Caco-2 (cell line): ENCODE measurements around the gene PIP5KL1. TPM values are rescaled to one million over a fixed set of nuclear protein-coding genes. Genes with fewer than 3 reads are reported as not detected.
A peak's percentile ranks its signal among the peaks of the same experiment; 100 is the strongest.

Experiments used
- BruUV-seq: library from RNA; stranded (reverse); fragments of 400-500 nt; replicated peaks from 2 replicates; lab custom pipeline; 2021; lab: Mats Ljungman, UMichigan
- CTCF ChIA-PET: fragments of 300-600 bp; sonication (Branson Sonifier 250); formaldehyde crosslinking; loops from one replicate; lab custom pipeline; 2022; ENCODE audit warnings: antibody characterized with exemption; lab: Charles Lee
- POLR2A ChIA-PET: fragments of 300-600 bp; sonication (Branson Sonifier 250); formaldehyde crosslinking; loops from one replicate; lab custom pipeline; 2022; ENCODE audit warnings: antibody characterized with exemption; lab: Charles Lee
- DNase-seq, 2 experiments: peaks; one replicate each; pipeline versions ENCODE4 v3.0.0 to v3.0.0-alpha.2; 2020 to 2022
- H3K27me3 ChIP-seq: replicated peaks from 2 replicates; pipeline ENCODE4 v1.6.0; 2011; ENCODE audit warnings: low read length; ENCODE audit not compliant: control insufficient read depth, insufficient read depth
- H3K36me3 ChIP-seq: 2 replicates; pipeline ENCODE4 v1.5.1; 2011; ENCODE audit warnings: low read length; ENCODE audit not compliant: control insufficient read depth, insufficient read depth
- H3K4me1 ChIP-seq: fragments of 250-450 bp; sonication (Bioruptor Pico); 2 replicates; pipeline ENCODE4 v1.5.1; 2020; ENCODE audit warnings: mild to moderate bottlenecking
- H3K4me3 ChIP-seq: 2 replicates; pipeline ENCODE4 v1.5.1; 2011; ENCODE audit warnings: low read depth, mild to moderate bottlenecking, control low read depth, low read length
- H3K9me3 ChIP-seq: fragments of 250-450 bp; sonication (Bioruptor Pico); 2 replicates; pipeline ENCODE4 v1.5.1; 2020; ENCODE audit warnings: mild to moderate bottlenecking, moderate library complexity
- H3K27ac Mint-ChIP-seq: one replicate; pipeline ENCODE4 v1.8.0; 2022; ENCODE audit warnings: mixed read lengths; ENCODE audit not compliant: unreplicated experiment
- H3K27me3 Mint-ChIP-seq: one replicate; pipeline ENCODE4 v1.8.0; 2022; ENCODE audit warnings: mixed read lengths; ENCODE audit not compliant: insufficient read depth, unreplicated experiment
- H3K36me3 Mint-ChIP-seq: one replicate; pipeline ENCODE4 v1.8.0; 2022; ENCODE audit warnings: mild to moderate bottlenecking, mixed read lengths; ENCODE audit not compliant: insufficient read depth, unreplicated experiment
- H3K4me1 Mint-ChIP-seq: one replicate; pipeline ENCODE4 v1.8.0; 2022; ENCODE audit warnings: low read depth, mixed read lengths; ENCODE audit not compliant: unreplicated experiment
- H3K4me3 Mint-ChIP-seq: one replicate; pipeline ENCODE4 v1.8.0; 2022; ENCODE audit warnings: mild to moderate bottlenecking, moderate library complexity, mixed read lengths; ENCODE audit not compliant: unreplicated experiment
- H3K9me3 Mint-ChIP-seq: one replicate; pipeline ENCODE4 v1.8.0; 2022; ENCODE audit warnings: mixed read lengths; ENCODE audit not compliant: unreplicated experiment
- intact Hi-C: fragments of 100-400 bp; cut with micrococcal nuclease; formaldehyde crosslinking; loops from one replicate; pipeline ENCODE4 v1.10.0; 2022; ENCODE audit not compliant: unreplicated experiment
- total RNA-seq: library from RNA; stranded (reverse); gene quantifications from 2 replicates; pipeline ENCODE4 v1.2.3, GENCODE V29; 2022
- TF ChIP-seq, protein P1 (sequence below), 2 experiments: fragments of 200-600 bp in 1 of 2; IDR thresholded peaks; 1 replicate in 1 of 2; 2 replicates in 1 of 2; pipeline versions ENCODE4 v1.5.1 to v1.8.0; 2011 to 2022; ENCODE audit warnings: antibody characterized with exemption in 1 of 2, control low read depth in 1 of 2, inconsistent platforms in 1 of 2, low read depth in 1 of 2, low read length in 1 of 2, mild to moderate bottlenecking in 1 of 2, moderate library complexity in 1 of 2; ENCODE audit not compliant: insufficient read depth in 1 of 2, severe bottlenecking in 1 of 2, unreplicated experiment in 1 of 2

Gene PIP5KL1
- total RNA-seq, 1 experiment from 2014 or later, result 2.3 TPM

DNA sequence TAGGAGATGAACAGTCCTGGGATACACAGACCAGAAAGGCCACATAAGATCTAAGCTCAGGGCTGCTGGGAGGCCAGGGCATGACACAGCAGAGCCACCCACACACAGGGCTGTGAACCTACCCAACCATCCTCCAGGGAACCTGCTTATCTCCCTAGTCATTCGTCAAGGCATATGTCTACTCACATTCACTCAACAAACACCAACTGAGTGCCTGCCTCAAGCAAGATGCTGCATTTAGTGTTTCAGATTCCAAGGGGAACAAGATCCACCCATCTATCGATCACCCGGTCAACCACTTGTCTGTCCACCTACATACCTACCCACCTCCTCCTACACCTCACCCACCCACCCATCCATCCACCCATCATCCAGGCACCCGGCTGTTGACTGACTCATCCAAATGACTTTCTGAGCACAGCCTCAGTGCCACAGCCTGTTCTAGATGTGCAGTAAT is 5.2 kb upstream of the PIP5KL1 start:
- BruUV-seq, result no TSS peak
- Mint-ChIP-seq H3K9me3 (no peaks in the 10 kb centered on the region), H3K4me1 (peaks cover 15% of the 10 kb centered on the region), H3K27ac (peak overlapping the region; percentile 88), H3K36me3 (peaks cover 81% of the 10 kb centered on the region), H3K27me3 (no peaks in the 10 kb centered on the region), H3K4me3 (peak overlapping the region; percentile 82)
- Histone ChIP-seq H3K36me3 (no peaks in the 10 kb centered on the region), H3K4me3 (no peak overlapping the region), H3K27me3 (no peaks in the 10 kb centered on the region), H3K9me3 (no peaks in the 10 kb centered on the region), H3K4me1 (peaks cover 16% of the 10 kb centered on the region)
- intact Hi-C loops, result no loop called here
- ChIA-PET CTCF (no interaction called here), POLR2A (no interaction called here)
- DNase-seq, result no peak
- TF ChIP-seq, protein P1, sequence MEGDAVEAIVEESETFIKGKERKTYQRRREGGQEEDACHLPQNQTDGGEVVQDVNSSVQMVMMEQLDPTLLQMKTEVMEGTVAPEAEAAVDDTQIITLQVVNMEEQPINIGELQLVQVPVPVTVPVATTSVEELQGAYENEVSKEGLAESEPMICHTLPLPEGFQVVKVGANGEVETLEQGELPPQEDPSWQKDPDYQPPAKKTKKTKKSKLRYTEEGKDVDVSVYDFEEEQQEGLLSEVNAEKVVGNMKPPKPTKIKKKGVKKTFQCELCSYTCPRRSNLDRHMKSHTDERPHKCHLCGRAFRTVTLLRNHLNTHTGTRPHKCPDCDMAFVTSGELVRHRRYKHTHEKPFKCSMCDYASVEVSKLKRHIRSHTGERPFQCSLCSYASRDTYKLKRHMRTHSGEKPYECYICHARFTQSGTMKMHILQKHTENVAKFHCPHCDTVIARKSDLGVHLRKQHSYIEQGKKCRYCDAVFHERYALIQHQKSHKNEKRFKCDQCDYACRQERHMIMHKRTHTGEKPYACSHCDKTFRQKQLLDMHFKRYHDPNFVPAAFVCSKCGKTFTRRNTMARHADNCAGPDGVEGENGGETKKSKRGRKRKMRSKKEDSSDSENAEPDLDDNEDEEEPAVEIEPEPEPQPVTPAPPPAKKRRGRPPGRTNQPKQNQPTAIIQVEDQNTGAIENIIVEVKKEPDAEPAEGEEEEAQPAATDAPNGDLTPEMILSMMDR (IDR thresholded peaks at IDR 0.05; ENCODE audit: insufficient read depth in 1 of 2, low read depth in 1 of 2, low read length in 1 of 2, severe bottlenecking in 1 of 2, unreplicated experiment in 1 of 2), result no peak

DNA sequence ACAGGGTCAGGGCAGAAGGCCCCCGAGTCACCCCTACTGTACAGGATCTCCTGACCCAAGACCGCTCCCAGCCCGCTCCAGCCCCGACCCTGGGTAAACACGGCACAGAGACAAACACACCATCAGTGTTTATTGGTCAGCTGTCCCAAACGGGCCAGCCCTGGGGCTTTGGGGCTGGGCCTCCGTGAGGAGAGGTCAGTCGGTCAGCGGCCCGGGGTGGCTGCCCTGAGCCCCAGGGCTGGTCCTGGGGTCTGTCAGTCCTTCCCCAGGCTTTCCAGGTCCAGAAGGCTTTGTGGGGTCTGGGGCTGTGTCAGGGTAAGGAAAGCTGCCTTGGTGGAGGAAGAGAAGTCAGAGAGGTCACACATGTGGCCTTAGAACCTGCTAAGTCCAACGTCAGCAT is 4.4 kb upstream of the PIP5KL1 start:
- no TSS peak for BruUV-seq
- Mint-ChIP-seq H3K27me3 (no peaks in the 10 kb centered on the region), H3K36me3 (peaks cover 81% of the 10 kb centered on the region), H3K4me1 (peaks cover 15% of the 10 kb centered on the region), H3K9me3 (no peaks in the 10 kb centered on the region), H3K27ac (no peak overlapping the region), H3K4me3 (no peak overlapping the region)
- ChIA-PET POLR2A (interaction anchor here (0.6 kb wide), 2 partner anchors 256 to 383 kb away, joined by 3 to 4 read pairs; partner anchors contain the start of gene CIZ1), CTCF (no interaction called here)
- H3K36me3 ChIP-seq, result no peaks in the 10 kb centered on the region
- no peak for DNase-seq
- H3K9me3 ChIP-seq, result no peaks in the 10 kb centered on the region
- TF ChIP-seq, protein P1 (IDR thresholded peaks at IDR 0.05; ENCODE audit: insufficient read depth in 1 of 2, low read depth in 1 of 2, low read length in 1 of 2, severe bottlenecking in 1 of 2, unreplicated experiment in 1 of 2), result no peak
- H3K27me3 ChIP-seq, result no peaks in the 10 kb centered on the region
- no peak overlapping the region for H3K4me3 ChIP-seq
- intact Hi-C loops, result no loop called here
- peaks cover 20% of the 10 kb centered on the region for H3K4me1 ChIP-seq

DNA sequence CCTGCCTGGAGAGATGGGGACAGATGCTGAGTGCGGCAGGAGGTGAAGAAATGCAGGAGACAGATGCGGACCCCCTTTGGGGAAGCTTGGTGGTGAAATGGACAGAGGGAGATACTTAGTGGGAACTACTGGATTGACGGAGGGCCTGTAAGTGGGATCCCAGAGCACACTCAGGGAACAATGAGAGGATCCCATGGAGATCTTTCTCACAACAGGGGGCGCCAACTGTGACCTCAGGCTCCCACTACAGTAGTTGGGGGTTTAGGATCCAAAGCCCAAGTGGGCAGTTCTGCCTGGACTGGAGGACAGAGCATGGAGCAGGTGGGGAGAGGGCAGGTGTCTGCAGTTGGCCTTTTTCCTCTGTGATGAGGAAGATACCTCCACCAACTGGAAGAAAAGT is 3.7 kb upstream of the PIP5KL1 start:
- TF ChIP-seq, protein P1 (IDR thresholded peaks at IDR 0.05; ENCODE audit: insufficient read depth in 1 of 2, low read depth in 1 of 2, low read length in 1 of 2, severe bottlenecking in 1 of 2, unreplicated experiment in 1 of 2), result no peak
- Mint-ChIP-seq H3K27me3 (no peaks in the 10 kb centered on the region), H3K36me3 (peaks cover 84% of the 10 kb centered on the region), H3K27ac (no peak overlapping the region), H3K9me3 (no peaks in the 10 kb centered on the region), H3K4me3 (no peak overlapping the region), H3K4me1 (peaks cover 15% of the 10 kb centered on the region)
- peaks cover 22% of the 10 kb centered on the region for H3K4me1 ChIP-seq
- no peak for DNase-seq
- H3K9me3 ChIP-seq, result no peaks in the 10 kb centered on the region
- ChIA-PET POLR2A (interaction anchor here (0.6 kb wide), 1 partner anchor 383 kb away, joined by 3 read pairs; no protein-coding TSS in a partner anchor), CTCF (no interaction called here)
- no TSS peak for BruUV-seq
- no peaks in the 10 kb centered on the region for H3K36me3 ChIP-seq
- H3K27me3 ChIP-seq, result no peaks in the 10 kb centered on the region
- no peak overlapping the region for H3K4me3 ChIP-seq
- intact Hi-C loops, result no loop called here
